ENCODE data around the gene SELENOS.
"Not testable (repeated sequence)": the region's sequence is repeated elsewhere in the genome, so short reads cannot be mapped to it uniquely, and the experiment has no call there.

Gene SELENOS

GRCh38 chr15:101309436-101310160 lies 32.3 kb upstream of the SELENOS start:
- DNase-seq, result no peak

- DNase-seq, result no peak
Observed at GRCh38 chr15:101308604-101309435, 31.5 kb upstream of the SELENOS start.

- no peak for DNase-seq
Observed at GRCh38 chr15:101307897-101308603, 30.8 kb upstream of the SELENOS start.

GRCh38 chr15:101307048-101307896 lies 30.0 kb upstream of the SELENOS start:
- DNase-seq, result no peak

- DNase-seq, result no peak
Observed at GRCh38 chr15:101306341-101307047, 29.2 kb upstream of the SELENOS start.

- DNase-seq, result no peak
Observed at GRCh38 chr15:101305820-101306255, 28.6 kb upstream of the SELENOS start.

GRCh38 chr15:101303408-101303807 lies 26.1 kb upstream of the SELENOS start:
- DNase-seq, result no peak

GRCh38 chr15:101296418-101297405 lies 19.4 kb upstream of the SELENOS start:
- DNase-seq, result no peak

GRCh38 chr15:101295607-101296161 lies 18.4 kb upstream of the SELENOS start:
- no peak for DNase-seq

GRCh38 chr15:101294731-101295606 lies 17.7 kb upstream of the SELENOS start, which contains the start of gene SNRPA1:
Gene SNRPA1, minus strand, starts transcription at chr15:101295248. Its CDS starts 70 bp downstream, at chr15:101295178.
- DNase-seq, result peak; percentile 71

- no peak for DNase-seq
Observed at GRCh38 chr15:101293122-101293521, 15.8 kb upstream of the SELENOS start.

GRCh38 chr15:101288905-101289513 lies 11.7 kb upstream of the SELENOS start:
- peak; percentile 10 for DNase-seq

GRCh38 chr15:101287342-101287741 lies 10.1 kb upstream of the SELENOS start:
- DNase-seq, result not testable (repeated sequence)

- no peak for DNase-seq
Observed at GRCh38 chr15:101286471-101287114, 9.3 kb upstream of the SELENOS start.

- no peak for DNase-seq
Observed at GRCh38 chr15:101283931-101284330, 6.6 kb upstream of the SELENOS start.

GRCh38 chr15:101280007-101280406 lies 2.7 kb upstream of the SELENOS start:
- DNase-seq, result no peak

GRCh38 chr15:101277943-101278564 lies 769 bp upstream of the SELENOS start:
- DNase-seq, result no peak
